Panc1 (cell line): ENCODE measurements around the gene HDAC11. TPM values are rescaled to one million over a fixed set of nuclear protein-coding genes. Genes with fewer than 3 reads are reported as not detected.

Experiments used
- ATAC-seq: fragments of 200-7000 bp; cut with Tn5 transposase; 2 replicates; pipeline ENCODE4 v1.9.1; 2020; ENCODE audit warnings: mild to moderate bottlenecking, moderate library complexity
- BruUV-seq: library from RNA; stranded (reverse); fragments of 400-500 nt; replicated peaks from 2 replicates; lab custom pipeline; 2021; lab: Mats Ljungman, UMichigan
- CTCF ChIA-PET: fragments of 300-600 bp; sonication (Branson Sonifier 250); formaldehyde crosslinking; loops from one replicate; lab custom pipeline; 2022; ENCODE audit warnings: antibody characterized with exemption; lab: Charles Lee
- POLR2A ChIA-PET: fragments of 300-600 bp; sonication (Branson Sonifier 250); formaldehyde crosslinking; loops from one replicate; lab custom pipeline; 2022; ENCODE audit warnings: antibody characterized with exemption; lab: Charles Lee
- DNase-seq: peaks from one replicate; pipeline ENCODE4 v3.0.0-alpha.2; 2010; ENCODE audit warnings: low read depth, low spot score
- H3K27ac ChIP-seq: 2 replicates; pipeline ENCODE4 v1.5.1; 2011; ENCODE audit warnings: mild to moderate bottlenecking, low read length, inconsistent platforms
- H3K27me3 ChIP-seq: fragments of 200-500 bp; sonication (Bioruptor generic); 2 replicates; pipeline ENCODE4 v1.6.0; 2014; ENCODE audit warnings: low read length, inconsistent platforms; ENCODE audit not compliant: control insufficient read depth, insufficient read depth
- H3K36me3 ChIP-seq: fragments of 200-500 bp; sonication (Bioruptor generic); 2 replicates; pipeline ENCODE4 v1.5.1; 2014; ENCODE audit warnings: inconsistent platforms, mild to moderate bottlenecking, low read length, moderate library complexity; ENCODE audit not compliant: control insufficient read depth, insufficient read depth
- H3K4me1 ChIP-seq: 2 replicates; pipeline ENCODE4 v1.5.1; 2011; ENCODE audit warnings: inconsistent platforms, mild to moderate bottlenecking, low read length, moderate library complexity; ENCODE audit not compliant: control insufficient read depth, insufficient read depth
- H3K4me3 ChIP-seq, 2 experiments: 2 replicates each; pipeline ENCODE4 v1.5.1; 2011 to 2012; ENCODE audit warnings: low read depth in 2 of 2, low read length in 2 of 2, mild to moderate bottlenecking in 2 of 2, inconsistent platforms in 1 of 2, moderate library complexity in 1 of 2
- H3K9me3 ChIP-seq: fragments of 200-500 bp; sonication (Bioruptor generic); 2 replicates; pipeline ENCODE4 v1.5.1; 2014; ENCODE audit warnings: low read depth, mild to moderate bottlenecking, inconsistent platforms, low read length, moderate library complexity; ENCODE audit not compliant: control insufficient read depth, insufficient read depth
- CTCF ChIP-seq: fragments of 450-650 bp; IDR thresholded peaks from 2 replicates; pipeline ENCODE4 v1.5.1; 2017; ENCODE audit warnings: mild to moderate bottlenecking
- POLR2AphosphoS5 ChIP-seq: IDR thresholded peaks from 2 replicates; pipeline ENCODE4 v1.6.1; 2012; ENCODE audit warnings: mild to moderate bottlenecking, low read depth, low read length, moderate library complexity
- REST ChIP-seq, 2 experiments: IDR thresholded peaks; 2 replicates each; pipeline ENCODE4 v1.6.1; 2011 to 2012; ENCODE audit warnings: low read depth in 2 of 2, control low read depth in 1 of 2, low read length in 1 of 2, mild to moderate bottlenecking in 1 of 2, moderate library complexity in 1 of 2; ENCODE audit not compliant: insufficient read depth in 1 of 2
- SIN3A ChIP-seq: IDR thresholded peaks from 2 replicates; pipeline ENCODE4 v1.6.1; 2012; ENCODE audit warnings: low read depth, mild to moderate bottlenecking, low read length, moderate library complexity, borderline replicate concordance; ENCODE audit not compliant: insufficient read depth
- TCF7L2 ChIP-seq: IDR thresholded peaks from 2 replicates; pipeline ENCODE4 v1.6.1; 2011; ENCODE audit warnings: mild to moderate bottlenecking, low read depth, low read length, inconsistent platforms
- in situ Hi-C: cut with HindIII; loops from 2 replicates; pipeline ENCODE4 v1.10.0; 2016; ENCODE audit warnings: low sequenced_read_pairs, low pct_unique_long_range_greater_than_20kb
- intact Hi-C: fragments of 100-400 bp; cut with micrococcal nuclease; formaldehyde crosslinking; loops from one replicate; pipeline ENCODE4 v1.10.0; 2022; ENCODE audit not compliant: unreplicated experiment
- total RNA-seq: library from RNA; stranded (reverse); gene quantifications from one replicate; pipeline ENCODE4 v1.2.1, GENCODE V29; 2021; ENCODE audit not compliant: unreplicated experiment

Gene HDAC11
- total RNA-seq, 1 experiment from 2014 or later, result 10.6 TPM

GRCh38 chr3:13495351-13495813 is 15.3 kb downstream of the HDAC11 start:
- no TSS peak for BruUV-seq
- Histone ChIP-seq H3K27ac (no peak overlapping the region), H3K27me3 (no peaks in the 10 kb centered on the region), H3K36me3 (no peaks in the 10 kb centered on the region), H3K4me3 (no peak overlapping the region), H3K9me3 (no peaks in the 10 kb centered on the region), H3K4me1 (peaks cover 2% of the 10 kb centered on the region; the same call in 1 of the 2 replicates)
- ChIA-PET CTCF (interaction anchor here (1.0 to 2.1 kb wide), 2 partner anchors 139 to 153 kb away, joined by 3 to 44 read pairs; no protein-coding TSS in a partner anchor), POLR2A (interaction anchor here (0.6 kb wide), 1 partner anchor 888 kb away, joined by 6 read pairs; no protein-coding TSS in a partner anchor)
- intact Hi-C loops (no loop called here), in situ Hi-C loops (no loop called here)
- ATAC-seq, result no peak
- TF ChIP-seq TCF7L2 (no peak), CTCF (no peak), SIN3A (no peak), POLR2AphosphoS5 (no peak), REST (IDR thresholded peaks at IDR 0.05; ENCODE audit: insufficient read depth in 1 of 2, low read depth in 2 of 2, low read length in 1 of 2) (no peak)
- no peak for DNase-seq

- ATAC-seq, result peak; percentile 87
- DNase-seq, result peak; percentile 48
- Histone ChIP-seq H3K4me1 (peaks cover 2% of the 10 kb centered on the region; the same call in 1 of the 2 replicates), H3K36me3 (no peaks in the 10 kb centered on the region), H3K27me3 (no peaks in the 10 kb centered on the region), H3K27ac (no peak overlapping the region), H3K9me3 (no peaks in the 10 kb centered on the region), H3K4me3 (no peak overlapping the region)
- in situ Hi-C loops, result no loop called here
- ChIA-PET POLR2A (no interaction called here), CTCF (interaction anchor here (0.5 to 2.1 kb wide), 9 partner anchors 24 to 404 kb away, joined by 3 to 44 read pairs (median 3); no protein-coding TSS in a partner anchor)
- TF ChIP-seq REST (IDR thresholded peaks at IDR 0.05; ENCODE audit: insufficient read depth in 1 of 2, low read depth in 2 of 2, low read length in 1 of 2) (0 out of 4 replicates have a peak, but pooled peaks of 1 of the 2 experiments have one; percentile 8), TCF7L2 (no peak), CTCF (peak; percentile 88), SIN3A (no peak), POLR2AphosphoS5 (no peak)
- intact Hi-C loops, result loop anchor here (1.0 kb wide), 1 partner anchor 152 kb away; no protein-coding TSS in a partner anchor
- no TSS peak for BruUV-seq
Observed at GRCh38 chr3:13495921-13496723, 16.0 kb downstream of the HDAC11 start.
